Muscle layer of colon (tissue), 2 donors: ENCODE results near the gene ATP2A3.
A peak's percentile ranks its signal among the peaks of the same experiment; 100 is the strongest.

Source experiments
- H3K27ac ChIP-seq: one replicate; pipeline ENCODE4 v1.7.0; 2013; ENCODE audit warnings: low read depth, mild to moderate bottlenecking, low read length, moderate library complexity
- H3K27me3 ChIP-seq, 2 donors: one replicate each; pipeline ENCODE4 v1.7.0; 2013; ENCODE audit warnings: low read length in 2 of 2, mild to moderate bottlenecking in 2 of 2; ENCODE audit not compliant: insufficient read depth in 2 of 2, control insufficient read depth in 1 of 2
- H3K36me3 ChIP-seq: one replicate; pipeline ENCODE4 v1.7.0; 2013; ENCODE audit warnings: mild to moderate bottlenecking, low read length; ENCODE audit not compliant: insufficient read depth
- H3K4me1 ChIP-seq: one replicate; pipeline ENCODE4 v1.7.0; 2013; ENCODE audit warnings: mild to moderate bottlenecking, low read length; ENCODE audit not compliant: insufficient read depth
- H3K4me3 ChIP-seq, 2 donors: one replicate each; pipeline ENCODE4 v1.7.0; 2013; ENCODE audit warnings: low read length in 2 of 2, low read depth in 1 of 2, mild to moderate bottlenecking in 1 of 2, moderate library complexity in 1 of 2
- H3K9ac ChIP-seq: one replicate; pipeline ENCODE4 v1.7.0; 2013; ENCODE audit warnings: low read length
- H3K9me3 ChIP-seq: one replicate; pipeline ENCODE4 v1.7.0; 2013; ENCODE audit warnings: mild to moderate bottlenecking, low read length
- donor health status: abdominal sarcoma.
- donor health status: Adenocarcinoma of cecum.

The ATP2A3 gene

DNA sequence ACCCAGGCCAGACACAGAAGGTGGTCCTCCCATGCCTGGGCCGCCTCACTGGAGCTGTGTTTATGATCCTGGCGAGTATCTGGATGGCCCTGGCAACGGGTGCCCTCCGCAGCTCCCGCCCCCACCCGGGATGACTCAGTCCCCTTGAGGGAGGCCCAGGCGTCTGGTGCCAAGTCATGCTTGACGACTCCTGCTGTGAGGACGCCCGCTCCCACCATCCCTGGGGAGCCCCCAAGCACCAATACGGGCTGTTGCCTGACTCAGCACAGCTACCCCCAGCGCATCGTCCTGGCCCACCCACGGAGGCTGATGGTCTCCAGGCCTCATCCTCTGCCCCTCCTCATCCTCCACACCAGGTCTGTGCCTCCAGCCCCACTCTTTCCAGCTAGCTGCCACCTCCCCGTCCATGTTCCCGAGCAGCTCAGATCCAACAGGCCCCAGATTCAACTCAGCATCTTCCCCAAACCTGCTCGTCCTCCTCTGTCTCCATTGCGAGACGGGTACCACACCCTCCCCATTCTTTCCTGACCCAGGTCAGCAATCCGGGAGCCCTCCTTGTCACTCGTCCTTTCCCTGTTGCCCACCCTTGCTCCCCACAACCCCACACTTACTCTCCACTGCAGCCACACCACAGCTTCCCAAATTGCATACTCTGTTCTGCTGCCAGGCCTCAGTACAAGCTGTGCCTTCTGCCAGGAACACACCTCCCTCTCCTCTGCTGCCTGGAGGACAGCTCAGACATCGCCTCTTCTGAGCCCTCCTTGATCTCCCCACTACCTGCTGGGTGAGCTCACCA lies 74.0 kb downstream of the ATP2A3 start:
- H3K27me3 ChIP-seq = no peaks in the 10 kb centered on the region
- H3K27ac ChIP-seq = peak overlapping the region; percentile 85
- peaks cover 62% of the 10 kb centered on the region for H3K4me1 ChIP-seq
- peaks cover under 1% of the 10 kb centered on the region for H3K36me3 ChIP-seq
- peak overlapping the region in 1 of 2 donors; percentile 12 for H3K4me3 ChIP-seq
- peak overlapping the region; percentile 10 for H3K9ac ChIP-seq
- H3K9me3 ChIP-seq = no peaks in the 10 kb centered on the region

DNA sequence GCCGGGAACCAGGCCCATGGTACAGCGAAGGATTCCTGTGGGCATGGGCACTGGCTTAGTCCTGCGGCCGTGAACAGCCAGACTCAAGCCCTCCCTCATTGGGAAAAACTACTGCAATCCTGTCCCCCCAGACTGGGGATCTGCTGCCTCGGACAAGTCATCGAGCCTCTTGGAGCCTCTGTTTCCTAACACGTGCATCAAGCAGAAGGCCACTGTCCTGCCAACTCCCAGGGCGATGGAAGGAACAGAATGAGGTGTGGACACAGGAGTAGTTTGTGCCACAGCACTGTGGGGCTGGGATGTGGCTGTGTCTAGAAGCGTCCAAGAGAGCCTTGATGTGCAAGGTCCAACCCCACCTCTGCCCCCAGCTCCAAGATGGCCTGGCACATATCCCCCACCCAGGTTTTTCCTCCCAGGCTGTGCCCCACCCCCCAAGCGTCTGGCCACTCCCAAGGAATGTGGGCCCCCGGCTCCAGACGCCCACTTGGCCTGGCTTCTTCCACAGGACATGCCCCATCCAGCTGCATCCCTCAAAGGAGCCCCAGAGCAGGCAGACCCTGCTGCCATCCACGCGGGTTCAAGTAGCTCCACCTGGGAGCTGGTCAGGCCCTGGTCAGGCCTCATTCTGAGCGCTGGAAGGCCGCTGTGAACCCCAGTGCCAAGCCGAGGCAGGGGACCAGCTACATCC lies 74.8 kb downstream of the ATP2A3 start:
- H3K9ac ChIP-seq = peak overlapping the region; percentile 20
- H3K9me3 ChIP-seq = no peaks in the 10 kb centered on the region
- peaks cover 62% of the 10 kb centered on the region for H3K4me1 ChIP-seq
- peaks cover 9% of the 10 kb centered on the region for H3K36me3 ChIP-seq
- H3K4me3 ChIP-seq = no peak overlapping the region
- H3K27ac ChIP-seq = peak overlapping the region; percentile 85
- no peaks in the 10 kb centered on the region for H3K27me3 ChIP-seq

DNA sequence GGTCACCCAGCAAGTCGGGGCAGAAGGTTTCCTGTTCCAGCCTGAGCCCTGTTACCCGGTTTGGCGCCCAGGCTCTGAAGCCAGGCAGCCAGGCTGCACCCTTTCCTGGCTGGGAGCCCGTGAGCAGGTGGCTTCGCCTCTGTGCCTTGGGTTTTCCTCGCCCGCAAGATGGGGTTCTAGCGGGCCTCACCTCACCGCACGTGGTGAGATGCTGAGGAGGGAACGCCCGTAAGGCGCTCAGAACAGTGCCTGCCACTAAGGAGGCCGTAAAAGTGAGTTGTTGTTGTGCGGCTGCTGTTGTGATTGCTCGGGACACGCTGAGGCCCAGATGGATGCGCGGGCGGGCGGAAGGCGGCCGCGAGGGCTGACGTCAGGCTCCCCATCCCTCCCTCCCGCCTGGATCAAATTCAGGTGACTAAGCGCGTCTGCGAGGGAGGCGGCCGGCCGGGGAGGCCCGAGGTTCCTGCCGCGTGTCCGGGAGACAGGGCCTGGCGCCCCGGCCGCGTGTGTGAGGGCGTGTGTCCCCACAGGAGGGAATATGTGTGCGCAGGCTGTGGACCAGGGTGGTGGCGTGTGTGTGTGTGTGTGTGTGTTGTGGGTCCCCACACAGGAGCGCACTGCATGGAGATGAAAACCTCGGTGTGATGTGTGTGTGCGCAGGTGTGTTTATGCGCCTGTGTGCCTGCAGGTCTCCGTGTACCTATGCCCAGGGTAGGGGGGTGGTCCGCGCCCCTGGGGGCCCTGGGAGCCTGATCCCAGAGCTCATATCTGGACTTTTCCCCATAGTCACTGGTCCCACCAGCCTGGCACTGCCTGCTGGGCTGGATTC lies 75.7 kb downstream of the ATP2A3 start:
- H3K4me3 ChIP-seq = peak overlapping the region in 1 of 2 donors; percentile 25
- no peaks in the 10 kb centered on the region for H3K27me3 ChIP-seq
- H3K36me3 ChIP-seq = peaks cover 18% of the 10 kb centered on the region
- peak overlapping the region; percentile 85 for H3K27ac ChIP-seq
- no peaks in the 10 kb centered on the region for H3K9me3 ChIP-seq
- peaks cover 58% of the 10 kb centered on the region for H3K4me1 ChIP-seq
- H3K9ac ChIP-seq = peak overlapping the region; percentile 25

DNA sequence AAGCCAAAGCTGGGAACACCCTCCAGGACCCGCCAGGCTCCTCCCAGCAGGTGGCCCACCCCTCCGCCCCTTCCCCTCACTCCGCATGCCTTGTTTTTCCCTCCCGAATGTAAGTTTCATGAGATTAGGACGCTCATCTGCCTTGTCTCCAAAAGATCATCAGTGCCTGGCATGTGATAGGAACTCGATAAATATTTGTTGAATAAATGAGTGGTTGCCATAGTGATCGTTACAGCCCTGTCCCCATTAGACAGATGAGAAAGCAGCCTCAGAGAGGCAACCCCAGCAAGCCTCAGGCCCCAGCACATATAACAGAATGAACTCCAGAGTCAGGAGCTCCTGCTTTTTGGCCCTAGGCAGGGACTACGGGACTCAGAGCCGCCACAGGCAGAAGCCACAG lies 76.4 kb downstream of the ATP2A3 start:
- peak overlapping the region; percentile 85 for H3K27ac ChIP-seq
- no peaks in the 10 kb centered on the region for H3K27me3 ChIP-seq
- H3K9ac ChIP-seq = peak overlapping the region; percentile 25
- peak overlapping the region in 1 of 2 donors; percentile 25 for H3K4me3 ChIP-seq
- peaks cover 55% of the 10 kb centered on the region for H3K4me1 ChIP-seq
- H3K36me3 ChIP-seq = peaks cover 21% of the 10 kb centered on the region
- no peaks in the 10 kb centered on the region for H3K9me3 ChIP-seq

DNA sequence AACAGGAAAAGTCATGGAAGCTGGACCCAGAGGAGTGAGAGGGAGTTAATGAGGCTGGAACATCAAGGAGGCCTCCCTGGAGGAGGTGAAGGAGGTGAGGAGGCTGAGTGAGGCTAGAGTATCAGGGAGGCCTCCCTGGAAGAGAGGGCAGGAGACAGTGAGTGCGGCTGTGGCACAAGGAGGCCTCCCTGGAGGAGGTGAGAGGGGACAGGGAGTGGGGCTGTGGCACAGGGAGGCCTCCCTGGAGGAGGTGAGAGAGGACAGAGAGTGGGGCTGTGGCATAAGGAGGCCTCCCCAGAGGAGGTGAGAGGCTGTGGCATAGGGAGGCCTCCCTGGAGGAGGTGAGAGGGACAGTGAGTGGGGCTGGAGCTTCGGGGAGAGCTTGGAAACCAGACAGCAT lies 76.8 kb downstream of the ATP2A3 start:
- Histone ChIP-seq H3K4me1 (peaks cover 55% of the 10 kb centered on the region), H3K9ac (peak overlapping the region; percentile 25), H3K9me3 (no peaks in the 10 kb centered on the region)

DNA sequence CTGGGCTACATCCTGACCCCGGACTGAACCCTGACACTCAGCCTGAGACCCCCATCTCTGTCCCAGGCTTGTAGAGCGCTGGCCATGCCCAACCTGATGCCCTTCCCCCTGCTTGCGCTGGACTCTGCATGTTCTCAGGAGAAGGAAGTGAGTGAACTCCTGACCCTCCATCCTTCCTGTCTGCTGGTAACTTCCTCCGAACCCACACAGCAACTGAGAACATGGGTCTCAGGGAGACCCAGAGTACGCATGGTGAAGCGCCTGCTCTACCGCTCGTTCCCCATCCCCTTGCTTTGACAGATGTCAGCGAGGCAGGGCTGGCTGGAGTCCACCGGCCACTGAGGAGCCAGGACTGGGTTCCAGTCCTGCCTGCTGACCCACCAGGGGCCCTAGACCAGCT lies 77.5 kb downstream of the ATP2A3 start:
- Histone ChIP-seq H3K27ac (no peak overlapping the region), H3K4me3 (no peak overlapping the region), H3K27me3 (no peaks in the 10 kb centered on the region), H3K9me3 (no peaks in the 10 kb centered on the region), H3K36me3 (peaks cover 21% of the 10 kb centered on the region), H3K4me1 (peaks cover 52% of the 10 kb centered on the region), H3K9ac (no peak overlapping the region)

More for the DNA sequence above, 76.8 kb downstream of the ATP2A3 start:
- Histone ChIP-seq H3K4me3 (no peak overlapping the region), H3K27me3 (no peaks in the 10 kb centered on the region), H3K27ac (peak overlapping the region; percentile 85), H3K36me3 (peaks cover 21% of the 10 kb centered on the region)

DNA sequence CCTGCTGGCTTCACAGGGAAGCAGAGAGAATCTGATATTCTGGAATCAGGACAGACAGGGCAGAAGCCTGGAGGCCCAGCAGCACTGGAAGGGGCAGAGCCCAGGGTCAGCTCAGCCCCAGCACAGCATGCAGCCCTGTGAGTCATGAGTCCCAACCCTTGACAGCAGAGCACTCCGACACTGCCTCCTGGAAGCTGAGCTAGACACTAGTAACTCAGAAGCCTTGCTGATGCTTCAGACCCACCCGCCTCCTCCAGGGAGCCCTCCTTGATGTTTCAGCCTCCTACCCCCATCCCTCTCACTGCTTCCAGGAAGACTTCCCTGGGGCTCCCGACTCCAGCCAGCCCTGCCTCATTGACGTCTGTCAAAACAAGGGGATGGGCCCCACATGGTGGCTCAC lies 78.3 kb downstream of the ATP2A3 start:
- no peak overlapping the region for H3K27ac ChIP-seq
- peaks cover 28% of the 10 kb centered on the region for H3K36me3 ChIP-seq
- peaks cover 44% of the 10 kb centered on the region for H3K4me1 ChIP-seq
- H3K9me3 ChIP-seq = no peaks in the 10 kb centered on the region
- no peak overlapping the region for H3K4me3 ChIP-seq
- no peaks in the 10 kb centered on the region for H3K27me3 ChIP-seq
- no peak overlapping the region for H3K9ac ChIP-seq

DNA sequence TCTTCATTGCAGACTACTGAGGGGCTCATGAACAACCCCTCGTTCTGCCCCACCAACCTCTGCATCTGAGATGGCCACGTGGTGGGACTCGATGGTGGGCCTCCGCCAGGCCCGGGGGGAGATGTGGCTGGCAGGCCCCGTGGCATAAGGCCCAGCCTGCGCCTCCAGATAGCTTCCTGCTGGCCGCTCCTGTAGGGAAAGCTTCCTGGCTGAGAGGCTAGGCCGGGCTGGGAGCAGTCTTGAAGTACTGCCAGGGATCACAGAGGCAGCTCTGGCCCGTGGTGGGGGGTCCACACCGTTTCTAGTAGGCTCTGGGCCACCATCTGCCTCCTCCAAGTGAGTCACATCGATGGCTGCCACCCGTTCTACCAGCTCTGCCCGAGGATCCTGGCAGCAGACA lies 79.0 kb downstream of the ATP2A3 start:
- Histone ChIP-seq H3K4me1 (peaks cover 37% of the 10 kb centered on the region), H3K9ac (no peak overlapping the region), H3K36me3 (peaks cover 30% of the 10 kb centered on the region), H3K27me3 (no peaks in the 10 kb centered on the region), H3K27ac (no peak overlapping the region), H3K9me3 (no peaks in the 10 kb centered on the region), H3K4me3 (no peak overlapping the region)

DNA sequence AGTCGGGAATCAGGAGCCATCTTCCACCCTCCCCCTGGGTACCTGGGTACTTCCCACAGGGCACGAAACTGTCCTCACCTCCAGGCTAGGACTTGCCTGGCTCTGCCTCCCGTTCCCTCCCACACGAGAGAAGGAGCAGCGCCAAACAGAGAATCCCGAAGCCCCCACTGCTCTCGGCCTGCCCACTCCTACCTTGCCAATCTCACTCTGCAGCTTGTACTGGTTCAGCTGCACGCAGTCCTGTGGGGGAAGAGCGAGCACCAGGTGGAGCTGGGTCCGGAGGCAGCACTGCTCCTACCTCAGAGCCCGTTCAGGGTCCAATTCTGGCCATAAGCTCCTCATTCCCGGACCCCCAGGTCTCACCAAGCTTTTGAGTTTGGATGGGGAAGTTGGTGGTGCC lies 80.0 kb downstream of the ATP2A3 start:
- Histone ChIP-seq H3K36me3 (peaks cover 30% of the 10 kb centered on the region), H3K27me3 (no peaks in the 10 kb centered on the region), H3K9ac (no peak overlapping the region), H3K4me3 (no peak overlapping the region), H3K27ac (no peak overlapping the region), H3K9me3 (no peaks in the 10 kb centered on the region), H3K4me1 (peaks cover 26% of the 10 kb centered on the region)

DNA sequence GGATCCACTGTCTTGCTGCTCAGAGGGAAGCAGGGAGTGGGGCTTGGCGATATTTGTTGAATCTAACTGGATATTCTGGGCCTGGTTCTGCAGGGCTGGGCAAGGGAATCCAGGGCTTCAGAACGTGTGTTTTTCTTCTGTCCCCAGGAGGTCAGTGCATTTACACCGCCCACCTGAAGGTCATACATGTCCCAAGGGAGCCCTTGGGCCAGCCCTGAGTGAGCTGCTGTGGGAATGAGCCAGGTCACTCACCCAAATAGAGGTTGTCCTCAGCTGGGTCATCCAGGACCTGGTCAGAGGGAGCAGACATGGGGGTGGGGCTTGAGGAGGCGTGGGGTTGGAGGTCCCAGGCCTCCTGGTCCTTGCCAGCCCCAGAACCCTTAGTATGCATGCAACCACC lies 82.0 kb downstream of the ATP2A3 start:
- H3K36me3 ChIP-seq = peaks cover 36% of the 10 kb centered on the region
- no peak overlapping the region for H3K9ac ChIP-seq
- H3K4me1 ChIP-seq = peaks cover 7% of the 10 kb centered on the region
- H3K4me3 ChIP-seq = no peak overlapping the region
- H3K27me3 ChIP-seq = no peaks in the 10 kb centered on the region
- no peak overlapping the region for H3K27ac ChIP-seq
- H3K9me3 ChIP-seq = no peaks in the 10 kb centered on the region

DNA sequence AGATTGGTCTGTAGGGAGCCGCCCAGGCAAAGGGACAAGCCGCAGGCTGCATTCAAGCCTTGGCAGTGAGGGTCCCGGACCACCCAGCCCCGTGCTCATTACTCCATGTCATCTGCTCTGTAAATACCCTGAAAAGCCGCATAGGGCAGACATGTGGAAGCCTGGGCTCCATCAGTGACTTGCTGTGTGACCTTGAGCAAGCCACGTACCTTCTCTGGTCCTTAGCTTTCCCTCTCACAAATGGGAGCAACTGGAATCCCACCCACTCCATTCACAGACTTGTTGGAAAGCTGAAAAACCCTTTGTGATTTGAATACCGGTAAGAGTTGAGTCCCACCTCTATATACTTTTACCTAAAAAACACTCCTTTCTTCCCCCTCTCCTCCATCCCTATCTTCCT lies 83.3 kb downstream of the ATP2A3 start:
- H3K36me3 ChIP-seq = peaks cover 42% of the 10 kb centered on the region
- no peaks in the 10 kb centered on the region for H3K4me1 ChIP-seq
- no peaks in the 10 kb centered on the region for H3K27me3 ChIP-seq
- no peak overlapping the region for H3K27ac ChIP-seq
- H3K9me3 ChIP-seq = no peaks in the 10 kb centered on the region
- no peak overlapping the region for H3K4me3 ChIP-seq
- no peak overlapping the region for H3K9ac ChIP-seq
